ENCODE measurements around the gene KCNS1. TPM values are rescaled to one million over a fixed set of nuclear protein-coding genes. Genes with fewer than 3 reads are reported as not detected.

Gene KCNS1
- total RNA-seq, 1 experiment from 2014 or later = 0.09 TPM

DNA sequence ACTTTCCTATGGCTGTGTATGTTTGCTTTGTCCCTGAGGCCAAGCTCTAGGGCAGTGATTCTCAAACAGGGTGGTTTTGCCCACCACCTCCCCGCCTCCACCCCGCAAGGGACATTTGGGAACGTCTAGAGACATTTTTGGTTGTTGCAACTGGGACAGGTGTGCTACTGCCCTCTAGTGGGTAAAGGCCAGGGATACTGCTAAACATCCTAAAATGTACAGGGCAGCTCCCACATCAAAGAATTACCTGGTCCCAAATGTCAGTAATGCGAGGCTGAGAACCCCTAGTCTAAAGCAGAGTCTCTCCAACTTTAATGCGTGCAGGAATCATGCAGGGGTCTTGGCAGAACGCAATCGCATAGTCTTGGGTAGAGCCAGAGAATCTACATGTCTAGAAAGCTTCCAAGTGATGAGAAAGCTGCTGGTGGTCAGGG is 5.1 kb downstream of the KCNS1 start:
- Mint-ChIP-seq H3K36me3 (ENCODE audit: insufficient read depth, unreplicated experiment) (peaks cover 5% of the 10 kb centered on the region), H3K27ac (ENCODE audit: unreplicated experiment) (no peak overlapping the region), H3K27me3 (ENCODE audit: insufficient read depth, unreplicated experiment) (no peaks in the 10 kb centered on the region), H3K4me3 (ENCODE audit: unreplicated experiment) (no peak overlapping the region), H3K9me3 (ENCODE audit: unreplicated experiment) (no peaks in the 10 kb centered on the region), H3K4me1 (ENCODE audit: low read depth, unreplicated experiment) (no peaks in the 10 kb centered on the region)
- intact Hi-C loops (cut with micrococcal nuclease; ENCODE audit: unreplicated experiment) = loop anchor here (1.0 kb wide), 4 partner anchors 52 to 194 kb away; no protein-coding TSS in a partner anchor
- BruUV-seq (replicated peaks) = no TSS peak
- ChIA-PET POLR2A (interaction anchor here (0.5 to 2.0 kb wide), 4 partner anchors 52 to 346 kb away, joined by 3 to 13 read pairs (median 3); partner anchors contain the start of gene YWHAB), CTCF (interaction anchor here (0.5 to 7.0 kb wide), 39 partner anchors 9 to 891 kb away, joined by 3 to 203 read pairs (median 6); partner anchors contain the start of gene WFDC12)
- no peaks in the 10 kb centered on the region for H3K27me3 ChIP-seq (replicated peaks; ENCODE audit: control insufficient read depth, insufficient read depth, low read length)
- TF ChIP-seq, protein P1, sequence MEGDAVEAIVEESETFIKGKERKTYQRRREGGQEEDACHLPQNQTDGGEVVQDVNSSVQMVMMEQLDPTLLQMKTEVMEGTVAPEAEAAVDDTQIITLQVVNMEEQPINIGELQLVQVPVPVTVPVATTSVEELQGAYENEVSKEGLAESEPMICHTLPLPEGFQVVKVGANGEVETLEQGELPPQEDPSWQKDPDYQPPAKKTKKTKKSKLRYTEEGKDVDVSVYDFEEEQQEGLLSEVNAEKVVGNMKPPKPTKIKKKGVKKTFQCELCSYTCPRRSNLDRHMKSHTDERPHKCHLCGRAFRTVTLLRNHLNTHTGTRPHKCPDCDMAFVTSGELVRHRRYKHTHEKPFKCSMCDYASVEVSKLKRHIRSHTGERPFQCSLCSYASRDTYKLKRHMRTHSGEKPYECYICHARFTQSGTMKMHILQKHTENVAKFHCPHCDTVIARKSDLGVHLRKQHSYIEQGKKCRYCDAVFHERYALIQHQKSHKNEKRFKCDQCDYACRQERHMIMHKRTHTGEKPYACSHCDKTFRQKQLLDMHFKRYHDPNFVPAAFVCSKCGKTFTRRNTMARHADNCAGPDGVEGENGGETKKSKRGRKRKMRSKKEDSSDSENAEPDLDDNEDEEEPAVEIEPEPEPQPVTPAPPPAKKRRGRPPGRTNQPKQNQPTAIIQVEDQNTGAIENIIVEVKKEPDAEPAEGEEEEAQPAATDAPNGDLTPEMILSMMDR (IDR thresholded peaks at IDR 0.05; ENCODE audit: insufficient read depth in 1 of 2, low read depth in 1 of 2, low read length in 1 of 2, severe bottlenecking in 1 of 2, unreplicated experiment in 1 of 2) = peak; percentile 95 to 99
- no peaks in the 10 kb centered on the region for H3K4me1 ChIP-seq
- no peaks in the 10 kb centered on the region for H3K9me3 ChIP-seq
- peak; percentile 84 to 87 for DNase-seq
- no peak overlapping the region for H3K4me3 ChIP-seq (ENCODE audit: low read depth, low read length)
- H3K36me3 ChIP-seq (ENCODE audit: control insufficient read depth, insufficient read depth, low read length) = no peaks in the 10 kb centered on the region

DNA sequence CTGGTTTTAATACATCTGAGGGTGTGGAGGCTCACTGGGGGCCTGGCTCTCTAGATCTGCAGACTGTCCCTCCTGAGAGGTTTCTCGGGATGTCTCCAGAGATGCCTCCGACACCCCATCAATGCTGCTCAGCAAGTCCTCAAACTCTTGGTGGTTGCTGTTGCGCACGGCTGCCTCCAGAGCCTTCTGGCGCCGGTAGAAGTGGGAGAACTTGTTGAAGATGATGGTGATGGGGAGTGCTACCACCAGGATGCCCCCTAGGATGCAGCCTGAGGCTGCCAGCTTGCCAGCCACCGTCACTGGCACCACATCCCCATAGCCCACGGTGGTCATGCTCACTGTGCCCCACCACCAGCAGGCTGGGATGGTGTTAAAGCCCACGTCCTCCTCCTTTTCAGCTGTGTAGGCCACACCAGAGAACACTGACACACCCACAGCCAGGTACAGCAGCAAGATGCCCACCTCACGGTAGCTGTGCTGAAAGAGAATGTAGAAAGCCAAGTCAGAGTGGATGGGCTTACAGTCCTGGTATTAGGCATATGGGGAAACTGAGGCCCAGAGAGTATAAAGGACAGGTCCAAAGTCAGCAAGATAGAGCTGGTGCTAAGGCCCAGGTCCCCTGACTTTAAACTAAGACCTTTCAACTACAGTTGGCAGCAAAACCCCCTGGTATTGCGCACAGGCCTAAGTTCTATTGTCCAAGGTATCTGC is 5.9 kb downstream of the KCNS1 start:
- POLR2A ChIA-PET = interaction anchor here (2.0 kb wide), 1 partner anchor 51 kb away, joined by 13 read pairs; no protein-coding TSS in a partner anchor

DNA sequence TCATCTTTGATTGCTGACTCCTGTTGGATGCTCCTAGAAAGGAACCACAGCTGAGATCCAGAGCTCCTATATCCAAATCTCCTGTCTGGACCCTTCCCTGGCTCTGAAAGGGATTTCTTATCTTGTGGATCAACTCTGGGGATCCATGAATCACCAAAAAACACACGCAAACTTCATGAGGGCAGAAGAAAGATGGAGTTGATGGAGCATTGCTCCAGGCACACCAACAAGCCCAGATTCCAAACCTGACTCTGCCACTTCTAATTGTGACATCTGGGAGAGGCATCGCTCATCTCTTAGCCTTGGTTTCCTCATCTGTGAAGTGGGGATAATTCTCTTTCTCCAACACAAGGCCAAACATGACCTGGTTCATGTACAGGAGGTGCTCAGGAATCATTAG is 6.7 kb downstream of the KCNS1 start:
- Mint-ChIP-seq H3K4me1 (ENCODE audit: low read depth, unreplicated experiment) (no peaks in the 10 kb centered on the region), H3K27ac (ENCODE audit: unreplicated experiment) (no peak overlapping the region), H3K36me3 (ENCODE audit: insufficient read depth, unreplicated experiment) (peaks cover 5% of the 10 kb centered on the region), H3K27me3 (ENCODE audit: insufficient read depth, unreplicated experiment) (no peaks in the 10 kb centered on the region), H3K4me3 (ENCODE audit: unreplicated experiment) (no peak overlapping the region), H3K9me3 (ENCODE audit: unreplicated experiment) (no peaks in the 10 kb centered on the region)
- H3K9me3 ChIP-seq = no peaks in the 10 kb centered on the region
- no peak overlapping the region for H3K4me3 ChIP-seq (ENCODE audit: low read depth, low read length)
- POLR2A ChIA-PET = no interaction called here
- DNase-seq = no peak
- intact Hi-C loops (cut with micrococcal nuclease; ENCODE audit: unreplicated experiment) = no loop called here
- H3K36me3 ChIP-seq (ENCODE audit: control insufficient read depth, insufficient read depth, low read length) = no peaks in the 10 kb centered on the region
- CTCF ChIA-PET = interaction anchor here (0.5 to 7.0 kb wide), 4 partner anchors 18 to 123 kb away, joined by 3 to 203 read pairs (median 22); no protein-coding TSS in a partner anchor
- no TSS peak for BruUV-seq (replicated peaks)
- TF ChIP-seq, protein P1 (IDR thresholded peaks at IDR 0.05; ENCODE audit: insufficient read depth in 1 of 2, low read depth in 1 of 2, low read length in 1 of 2, severe bottlenecking in 1 of 2, unreplicated experiment in 1 of 2) = no peak
- H3K27me3 ChIP-seq (replicated peaks; ENCODE audit: control insufficient read depth, insufficient read depth, low read length) = no peaks in the 10 kb centered on the region
- no peaks in the 10 kb centered on the region for H3K4me1 ChIP-seq

More for the DNA sequence above, 5.9 kb downstream of the KCNS1 start:
- no peak overlapping the region for H3K4me3 Mint-ChIP-seq (ENCODE audit: unreplicated experiment)
- no peak overlapping the region for H3K4me3 ChIP-seq (ENCODE audit: low read depth, low read length)
- no peaks in the 10 kb centered on the region for H3K27me3 ChIP-seq (replicated peaks; ENCODE audit: control insufficient read depth, insufficient read depth, low read length)
- no peaks in the 10 kb centered on the region for H3K9me3 Mint-ChIP-seq (ENCODE audit: unreplicated experiment)
- no peaks in the 10 kb centered on the region for H3K36me3 ChIP-seq (ENCODE audit: control insufficient read depth, insufficient read depth, low read length)
- H3K36me3 Mint-ChIP-seq (ENCODE audit: insufficient read depth, unreplicated experiment) = peaks cover 5% of the 10 kb centered on the region
- no peak for DNase-seq
- intact Hi-C loops (cut with micrococcal nuclease; ENCODE audit: unreplicated experiment) = loop anchor here (1.0 kb wide), 3 partner anchors 51 to 195 kb away; no protein-coding TSS in a partner anchor
- H3K4me1 ChIP-seq = no peaks in the 10 kb centered on the region
- H3K27ac Mint-ChIP-seq (ENCODE audit: unreplicated experiment) = no peak overlapping the region
- BruUV-seq (replicated peaks) = no TSS peak
- H3K9me3 ChIP-seq = no peaks in the 10 kb centered on the region
- H3K27me3 Mint-ChIP-seq (ENCODE audit: insufficient read depth, unreplicated experiment) = no peaks in the 10 kb centered on the region
- CTCF ChIA-PET = interaction anchor here (0.5 to 7.0 kb wide), 28 partner anchors 9 to 348 kb away, joined by 3 to 203 read pairs (median 6); partner anchors contain the start of gene WFDC12
- TF ChIP-seq, protein P1 (IDR thresholded peaks at IDR 0.05; ENCODE audit: insufficient read depth in 1 of 2, low read depth in 1 of 2, low read length in 1 of 2, severe bottlenecking in 1 of 2, unreplicated experiment in 1 of 2) = no peak
- no peaks in the 10 kb centered on the region for H3K4me1 Mint-ChIP-seq (ENCODE audit: low read depth, unreplicated experiment)

Measured in Caco-2 (cell line).